Aorta (tissue), 5 donors: Measurements from ENCODE around the gene NYAP1. TPM values are rescaled to one million over a fixed set of nuclear protein-coding genes. Genes with fewer than 3 reads are reported as not detected.
"Not testable (repeated sequence)": the region's sequence is repeated elsewhere in the genome, so short reads cannot be mapped to it uniquely, and the experiment has no call there.

Experiments
- ATAC-seq: fragments of 200-7000 bp; cut with Tn5 transposase; one replicate; pipeline ENCODE4 v1.9.1; 2022; ENCODE audit warnings: moderate library complexity; ENCODE audit not compliant: low FRiP score
- DNase-seq, 2 donors: peaks; one replicate each; pipeline ENCODE4 v3.0.0-alpha.2; 2020
- H3K27ac ChIP-seq, 2 donors: one replicate each; pipeline ENCODE4 v1.5.1; 2013; ENCODE audit warnings: low read length in 2 of 2, mild to moderate bottlenecking in 2 of 2, moderate library complexity in 2 of 2, control low read depth in 1 of 2, inconsistent platforms in 1 of 2, low read depth in 1 of 2
- H3K27me3 ChIP-seq, 2 donors: one replicate each; pipeline ENCODE4 v1.6.1; 2013; ENCODE audit warnings: control low read depth in 1 of 2, low read length in 1 of 2, mild to moderate bottlenecking in 1 of 2, moderate library complexity in 1 of 2; ENCODE audit not compliant: insufficient read depth in 2 of 2, control insufficient read depth in 1 of 2
- H3K36me3 ChIP-seq, 2 donors: one replicate each; pipeline ENCODE4 v1.6.1; 2013; ENCODE audit warnings: control low read depth in 1 of 2, low read length in 1 of 2, mild to moderate bottlenecking in 1 of 2; ENCODE audit not compliant: insufficient read depth in 2 of 2, control insufficient read depth in 1 of 2
- H3K4me1 ChIP-seq, 2 donors: one replicate each; pipeline ENCODE4 v1.6.1; 2013; ENCODE audit warnings: low read length in 2 of 2, control low read depth in 1 of 2, mild to moderate bottlenecking in 1 of 2, moderate library complexity in 1 of 2; ENCODE audit not compliant: insufficient read depth in 2 of 2, control insufficient read depth in 1 of 2
- H3K4me3 ChIP-seq, 2 donors: one replicate each; pipeline ENCODE4 v1.5.1; 2013; ENCODE audit warnings: low read length in 2 of 2, control low read depth in 1 of 2, mild to moderate bottlenecking in 1 of 2
- H3K9me3 ChIP-seq: one replicate; pipeline ENCODE4 v1.6.1; 2013; ENCODE audit warnings: mild to moderate bottlenecking, low read length; ENCODE audit not compliant: control insufficient read depth
- WGBS, 2 donors: extraction: QIAGEN DNeasy Blood & Tissue Kit; methylation state at CpG; one replicate each; pipeline ENCODE4 v1.1.7; 2013; 5-methylcytosine and 5-hydroxymethylcytosine counted together
- intact Hi-C, 2 donors: fragments of 100-400 bp; cut with DNase I; formaldehyde crosslinking; loops; one replicate each; pipeline versions ENCODE4 v1.14.2 to v1.15.0; 2022
- polyA plus RNA-seq, 2 donors: library from polyadenylated mRNA; stranded (reverse); fragments of 200-250 nt; gene quantifications; one replicate each; pipeline ENCODE4 v1.2.3, GENCODE V29; 2013
- total RNA-seq, 2 donors: library from RNA; stranded (reverse); fragmentation: NEBNext Ultra II Directional; extraction: Animal tissue kit (Norgen Biotek cat#: 25700); gene quantifications; one replicate each; pipeline ENCODE4 v1.2.1, GENCODE V29; 2021
- donor health status: healthy with polysubstance abuse.
- donor health status: Bipolar disorder and iron deficiency.
- donor health status: DM: no; HTN: no; CAD: no.
- donor health status: DM: no; HTN: no; CAD: no.
- donor health status: DM: yes; HTN: yes; CAD: no.

Gene NYAP1
- total and polyA plus RNA-seq, 4 donors, result 0.18 to 1.3 (median 0.50) TPM

GRCh38 chr7:100541309-100541708, 57.6 kb downstream of the NYAP1 start:
- H3K4me1 ChIP-seq, result peaks cover 8 to 14% of the 10 kb centered on the region in 2 donors
- H3K9me3 ChIP-seq, H3K27ac ChIP-seq, H3K27me3 ChIP-seq, H3K36me3 ChIP-seq, intact Hi-C loops, DNase-seq, H3K4me3 ChIP-seq, ATAC-seq: not testable (repeated sequence)
- 90 to 92% methylated on average over 7 of the region's 7 CpGs for WGBS, 2 donors

- ATAC-seq, result no peak
- intact Hi-C loops, result no loop called here
- no peaks in the 10 kb centered on the region for H3K36me3 ChIP-seq
- H3K9me3 ChIP-seq, result no peaks in the 10 kb centered on the region
- no peak overlapping the region for H3K27ac ChIP-seq
- H3K27me3 ChIP-seq, result no peaks in the 10 kb centered on the region
- H3K4me1 ChIP-seq, result peaks cover 16 to 22% of the 10 kb centered on the region in 2 donors
- DNase-seq, result no peak
- H3K4me3 ChIP-seq, result no peak overlapping the region
- 63 to 71% methylated on average over 1 of the region's 1 CpG for WGBS, 2 donors
These were observed 59.9 kb downstream of the NYAP1 start for GRCh38 chr7:100543586-100543985.

- Histone ChIP-seq H3K9me3 (no peaks in the 10 kb centered on the region), H3K4me3 (no peak overlapping the region), H3K27ac (peak overlapping the region; percentile 92 to 97), H3K36me3 (no peaks in the 10 kb centered on the region), H3K27me3 (no peaks in the 10 kb centered on the region), H3K4me1 (peaks cover 16 to 22% of the 10 kb centered on the region in 2 donors)
- DNase-seq (no peak), ATAC-seq (no peak)
- WGBS, 2 donors, result 66 to 68% methylated on average over 5 of the region's 5 CpGs
- intact Hi-C loops, result no loop called here
These were observed 60.7 kb downstream of the NYAP1 start for GRCh38 chr7:100544386-100544785.

Other genes starting within 250 kb of the NYAP1 start
- not detected for gene SPDYE3, start 176.2 kb upstream of the NYAP1 start, total RNA-seq
- gene SPDYE3, start 176.2 kb upstream of the NYAP1 start, polyA plus RNA-seq, result not detected
- 10 to 100 TPM; 30.7 to 51.2 TPM for gene PILRB, start 125.8 kb upstream of the NYAP1 start, total RNA-seq
- gene PILRB, start 125.8 kb upstream of the NYAP1 start, polyA plus RNA-seq, result 100 to 1,000 TPM in 1 of 2 donors, 10 to 100 TPM in 1; 13.9 to 186 TPM
- 10 to 100 TPM; 11.2 to 21.5 TPM for gene PILRA, start 110.4 kb upstream of the NYAP1 start, total RNA-seq
- gene PILRA, start 110.4 kb upstream of the NYAP1 start, polyA plus RNA-seq, result 10 to 100 TPM in 1 of 2 donors, 1 to 10 TPM in 1; 5.8 to 10.6 TPM
- 1 to 10 TPM; 2.2 to 4.4 TPM for gene ZCWPW1, start 55.2 kb upstream of the NYAP1 start, total RNA-seq
- 10 to 100 TPM in 1 of 2 donors, 1 to 10 TPM in 1; 4.0 to 18.7 TPM for gene ZCWPW1, start 55.2 kb upstream of the NYAP1 start, polyA plus RNA-seq
- 10 to 100 TPM; 26.3 to 31.8 TPM for gene MEPCE, start 54.1 kb upstream of the NYAP1 start, total RNA-seq
- gene MEPCE, start 54.1 kb upstream of the NYAP1 start, polyA plus RNA-seq, result 10 to 100 TPM; 13.0 to 27.2 TPM
- gene PPP1R35, start 47.4 kb upstream of the NYAP1 start, total RNA-seq, result 10 to 100 TPM; 24.7 to 29.7 TPM
- 10 to 100 TPM; 16.0 to 69.5 TPM for gene PPP1R35, start 47.4 kb upstream of the NYAP1 start, polyA plus RNA-seq
- 1 to 10 TPM; 1.0 to 2.0 TPM for gene SPACDR, start 19.7 kb upstream of the NYAP1 start, total RNA-seq
- under 1 TPM in 1 of 2 donors, not detected in 1; 0.31 TPM for gene SPACDR, start 19.7 kb upstream of the NYAP1 start, polyA plus RNA-seq
- gene TSC22D4, start 4.7 kb upstream of the NYAP1 start, total RNA-seq, result 10 to 100 TPM; 31.2 to 46.5 TPM
- gene TSC22D4, start 4.7 kb upstream of the NYAP1 start, polyA plus RNA-seq, result 10 to 100 TPM; 18.8 to 35.5 TPM
- 10 to 100 TPM; 28.4 to 29.2 TPM for gene AGFG2, start 55.3 kb downstream of the NYAP1 start, total RNA-seq
- 10 to 100 TPM in 1 of 2 donors, 1 to 10 TPM in 1; 6.4 to 14.6 TPM for gene AGFG2, start 55.3 kb downstream of the NYAP1 start, polyA plus RNA-seq
- 1 to 10 TPM; 2.1 to 7.5 TPM for gene SAP25, start 90.0 kb downstream of the NYAP1 start, total RNA-seq
- 1 to 10 TPM in 1 of 2 donors, under 1 TPM in 1; 0.75 to 9.9 TPM for gene SAP25, start 90.0 kb downstream of the NYAP1 start, polyA plus RNA-seq
- gene LRCH4, start 102.2 kb downstream of the NYAP1 start, total RNA-seq, result 10 to 100 TPM; 39.1 to 56.0 TPM
- gene LRCH4, start 102.2 kb downstream of the NYAP1 start, polyA plus RNA-seq, result 10 to 100 TPM; 26.3 to 68.2 TPM
- gene FBXO24, start 102.4 kb downstream of the NYAP1 start, total RNA-seq, result under 1 TPM in 1 of 2 donors, not detected in 1; 0.81 TPM
- gene FBXO24, start 102.4 kb downstream of the NYAP1 start, polyA plus RNA-seq, result 1 to 10 TPM in 1 of 2 donors, not detected in 1; 1.2 TPM
- gene PCOLCE, start 118.4 kb downstream of the NYAP1 start, total RNA-seq, result 100 to 1,000 TPM in 1 of 2 donors, 10 to 100 TPM in 1; 75.1 to 277 TPM
- 100 to 1,000 TPM in 1 of 2 donors, 10 to 100 TPM in 1; 34.3 to 341 TPM for gene PCOLCE, start 118.4 kb downstream of the NYAP1 start, polyA plus RNA-seq
- gene MOSPD3, start 128.6 kb downstream of the NYAP1 start, total RNA-seq, result 10 to 100 TPM; 15.1 to 19.1 TPM
- gene MOSPD3, start 128.6 kb downstream of the NYAP1 start, polyA plus RNA-seq, result 10 to 100 TPM; 14.0 to 33.0 TPM
- gene TFR2, start 157.6 kb downstream of the NYAP1 start, total RNA-seq, result 1 to 10 TPM in 1 of 2 donors, under 1 TPM in 1; 0.45 to 2.1 TPM
- gene TFR2, start 157.6 kb downstream of the NYAP1 start, polyA plus RNA-seq, result not detected
- not detected for gene ACTL6B, start 172.5 kb downstream of the NYAP1 start, total RNA-seq
- gene ACTL6B, start 172.5 kb downstream of the NYAP1 start, polyA plus RNA-seq, result not detected
- gene GNB2, start 189.8 kb downstream of the NYAP1 start, total RNA-seq, result 100 to 1,000 TPM; 185 to 204 TPM
- gene GNB2, start 189.8 kb downstream of the NYAP1 start, polyA plus RNA-seq, result 100 to 1,000 TPM; 107 to 227 TPM
- gene GIGYF1, start 210.3 kb downstream of the NYAP1 start, total RNA-seq, result 10 to 100 TPM; 36.0 to 48.1 TPM
- 10 to 100 TPM in 1 of 2 donors, 1 to 10 TPM in 1; 6.6 to 51.6 TPM for gene GIGYF1, start 210.3 kb downstream of the NYAP1 start, polyA plus RNA-seq
- gene POP7, start 222.2 kb downstream of the NYAP1 start, total RNA-seq, result 10 to 100 TPM; 16.4 to 17.9 TPM
- gene POP7, start 222.2 kb downstream of the NYAP1 start, polyA plus RNA-seq, result 10 to 100 TPM; 29.6 to 31.8 TPM
- gene EPO, start 236.5 kb downstream of the NYAP1 start, total RNA-seq, result not detected
- gene EPO, start 236.5 kb downstream of the NYAP1 start, polyA plus RNA-seq, result under 1 TPM in 1 of 2 donors, not detected in 1; 0.26 TPM
- gene ZAN, start 249.7 kb downstream of the NYAP1 start, total RNA-seq, result not detected
- not detected for gene ZAN, start 249.7 kb downstream of the NYAP1 start, polyA plus RNA-seq